Motor neuron (in vitro differentiated cells): ENCODE results near the gene EIF1. TPM values are rescaled to one million over a fixed set of nuclear protein-coding genes. Genes with fewer than 3 reads are reported as not detected.
A peak's percentile ranks its signal among the peaks of the same experiment; 100 is the strongest.
"Not testable (repeated sequence)": the region's sequence is repeated elsewhere in the genome, so short reads cannot be mapped to it uniquely, and the experiment has no call there.

Experiments used
- ATAC-seq, 8 experiments: fragments of 200-7000 bp; cut with Tn5 transposase; replicated peaks in 6 of 8; 2 replicates each; pipeline ENCODE4 v1.8.0; 2021; ENCODE audit warnings: mild to moderate bottlenecking in 8 of 8, moderate library complexity in 8 of 8
- H3K27ac ChIP-seq, 2 donors: fragments of 250-450 bp; sonication (Bioruptor Pico); 2 replicates each; pipeline ENCODE4 v1.9.0; 2021; ENCODE audit warnings: antibody characterized with exemption in 2 of 2, mild to moderate bottlenecking in 2 of 2, moderate library complexity in 1 of 2
- H3K4me1 ChIP-seq, 2 donors: fragments of 250-450 bp; sonication (Bioruptor Pico); replicated peaks in 1 of 2; 2 replicates each; pipeline ENCODE4 v1.6.1; 2021; ENCODE audit warnings: antibody characterized with exemption in 2 of 2, mild to moderate bottlenecking in 2 of 2, moderate library complexity in 1 of 2
- H3K4me3 ChIP-seq, 5 donors: fragments of 250-450 bp; sonication (Bioruptor Pico); 2 replicates each; pipeline ENCODE4 v1.9.0; 2021; ENCODE audit warnings: antibody characterized with exemption in 5 of 5, mild to moderate bottlenecking in 5 of 5, moderate library complexity in 4 of 5
- WGBS, 10 experiments: fragments of 450-650 bp; shearing (Covaris generic); methylation state at CpG; one replicate each; pipeline ENCODE4 v1.0.0; 2022; 5-methylcytosine and 5-hydroxymethylcytosine counted together
- in situ Hi-C, 9 experiments: fragments of 400-800 bp; cut with MboI; loops; one replicate each; pipeline ENCODE4 v1.15.0; 2021; ENCODE audit warnings: low sequenced_read_pairs in 9 of 9, low pct_unique_long_range_greater_than_20kb in 2 of 9; ENCODE audit not compliant: unreplicated experiment in 9 of 9
- total RNA-seq, 8 experiments: library from RNA; unstranded; fragments of 300-600 nt; gene quantifications; 2 replicates each; pipeline versions ENCODE4 v1.2.3 to v1.2.4, GENCODE V29; 2022

Gene EIF1
- total RNA-seq = 100 to 1,000 TPM; 160 to 776 (median 444) TPM

DNA sequence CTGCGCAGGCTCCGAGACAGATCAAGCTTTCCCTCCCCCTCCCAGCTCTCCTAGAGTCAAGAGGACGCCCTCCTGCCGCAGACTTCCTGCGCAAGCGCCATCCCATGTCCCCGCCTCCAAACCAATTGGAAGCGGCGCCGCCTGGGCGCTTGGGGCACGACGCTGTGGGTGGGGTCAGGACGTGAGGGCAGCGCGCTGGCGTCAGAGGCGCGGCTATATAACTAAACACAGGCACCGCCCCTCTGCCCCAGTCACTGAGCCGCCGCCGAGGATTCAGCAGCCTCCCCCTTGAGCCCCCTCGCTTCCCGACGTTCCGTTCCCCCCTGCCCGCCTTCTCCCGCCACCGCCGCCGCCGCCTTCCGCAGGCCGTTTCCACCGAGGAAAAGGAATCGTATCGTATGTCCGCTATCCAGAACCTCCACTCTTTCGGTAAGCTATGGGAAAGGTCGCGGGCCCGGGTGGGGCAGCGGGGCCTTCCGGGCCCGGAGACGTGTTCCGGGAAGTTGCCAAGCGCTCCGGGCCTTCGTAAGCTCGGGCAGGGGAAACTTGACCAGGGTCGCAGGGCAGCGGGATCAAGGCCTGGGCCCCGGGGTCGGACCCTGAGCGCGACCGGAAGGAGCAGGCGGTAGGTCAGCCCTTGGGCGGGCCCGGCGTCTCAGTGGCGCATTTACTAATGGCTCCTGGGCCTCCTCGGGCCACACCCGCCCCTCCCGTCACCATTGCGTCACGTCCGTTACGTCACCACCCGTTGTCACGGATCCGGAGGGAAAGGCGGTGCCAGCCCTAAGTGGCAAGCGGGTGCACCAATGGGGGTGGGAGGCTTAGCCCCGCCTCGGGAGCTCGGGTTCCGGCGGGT is at the start of gene EIF1:
TSS of gene EIF1 (plus strand) at position 245 of the 856 bp plus-strand sequence. CDS start at position 399, 154 bp downstream.
- H3K4me3 ChIP-seq = peak within 1 kb of the TSS; percentile 78 to 96 (median 89)
- peak within 1 kb of the TSS; percentile 97 to 98 for H3K27ac ChIP-seq
- 0 to 4% (median 0%) methylated on average over 3 to 16 of the region's 81 CpGs; no CpG with 5 or more reads in 5 of the 10 experiments for WGBS, 10 experiments
- peak; percentile 40 to 84 (median 79) for ATAC-seq
- in situ Hi-C loops = no loop called here
- H3K4me1 ChIP-seq = peaks cover 16% of the 10 kb centered on the region in 2 donors

DNA sequence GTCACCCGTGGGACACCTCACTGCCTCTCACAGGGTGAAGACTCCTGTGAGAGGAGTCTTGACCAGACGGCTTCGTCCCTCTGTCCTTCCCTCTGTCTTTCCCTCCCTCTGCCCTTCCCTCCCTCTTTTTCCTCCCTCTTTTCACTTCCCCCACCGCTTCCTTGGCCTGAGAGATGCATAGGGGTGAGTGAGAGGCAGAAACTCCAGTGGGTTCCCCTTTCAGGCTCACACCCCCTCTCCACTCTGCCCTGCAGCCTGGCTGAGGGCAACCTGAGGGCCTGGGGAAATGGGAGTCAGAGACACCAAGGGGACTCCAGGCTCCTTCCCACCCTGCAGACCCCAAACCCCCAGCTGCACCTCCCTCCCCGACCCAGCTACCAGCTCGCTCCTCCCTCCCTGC is 49.7 kb upstream of the EIF1 start:
- Histone ChIP-seq H3K4me1 (no peaks in the 10 kb centered on the region), H3K27ac (no peak overlapping the region), H3K4me3 (no peak overlapping the region)
- no peak for ATAC-seq
- in situ Hi-C loops = no loop called here
- no CpG with 5 or more reads among the region's 6 CpGs for WGBS, 10 experiments

DNA sequence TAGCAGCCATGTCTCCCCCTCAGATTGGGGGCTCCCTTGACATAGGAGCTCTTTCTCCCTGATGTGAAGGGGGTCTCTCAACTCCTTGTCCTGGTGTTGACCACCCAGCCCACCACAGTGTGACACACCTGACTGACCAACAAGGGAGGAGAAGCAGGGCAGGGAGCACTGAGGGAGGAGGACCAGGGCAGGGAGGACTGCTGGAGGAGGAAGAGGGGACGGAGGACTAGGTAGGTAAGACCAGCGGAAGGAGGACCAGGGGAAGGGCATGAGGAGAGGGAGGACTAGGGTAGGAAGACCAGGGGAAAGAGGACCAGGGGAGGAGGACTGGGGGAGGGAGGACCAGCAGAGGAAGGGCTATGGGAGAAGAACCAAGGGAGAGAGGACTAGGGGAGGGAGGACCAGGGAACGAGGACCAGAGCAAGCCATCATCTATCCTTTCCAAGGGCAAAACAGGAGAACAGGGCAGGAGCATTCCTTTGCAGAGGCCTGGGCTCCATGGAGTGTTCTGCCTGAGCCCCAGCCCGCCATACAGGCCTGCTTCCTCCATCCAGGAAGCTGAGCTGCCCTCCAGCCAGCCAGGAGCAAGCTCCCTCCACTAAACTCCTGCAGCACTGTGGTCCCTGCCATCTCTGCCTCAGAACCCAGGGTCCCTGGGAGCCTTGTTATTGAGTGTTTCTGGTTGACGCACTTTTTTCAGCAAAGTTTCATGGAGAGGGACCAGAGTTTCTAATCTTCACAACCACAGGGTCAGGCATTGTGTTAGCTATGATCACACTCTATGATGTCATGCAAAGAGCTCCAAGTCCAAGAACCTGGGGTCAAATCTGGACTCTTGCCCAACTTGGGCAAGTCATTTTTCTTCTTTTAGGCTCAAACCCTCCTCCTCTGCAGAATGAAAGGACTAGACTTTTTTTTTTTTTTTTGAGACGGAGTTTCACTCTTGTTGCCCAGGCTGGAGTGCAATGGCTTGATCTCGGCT is 48.9 kb upstream of the EIF1 start:
- Histone ChIP-seq H3K4me1 (no peaks in the 10 kb centered on the region), H3K27ac (no peak overlapping the region), H3K4me3 (no peak overlapping the region)
- ATAC-seq = no peak
- in situ Hi-C loops = loop anchor here in 1 of 9 experiments (10.0 kb wide), 1 partner anchor 85 kb away; no protein-coding TSS in a partner anchor
- 20 to 100% (median 90%) methylated on average over 1 to 5 of the region's 7 CpGs; no CpG with 5 or more reads in 3 of the 10 experiments for WGBS, 10 experiments

DNA sequence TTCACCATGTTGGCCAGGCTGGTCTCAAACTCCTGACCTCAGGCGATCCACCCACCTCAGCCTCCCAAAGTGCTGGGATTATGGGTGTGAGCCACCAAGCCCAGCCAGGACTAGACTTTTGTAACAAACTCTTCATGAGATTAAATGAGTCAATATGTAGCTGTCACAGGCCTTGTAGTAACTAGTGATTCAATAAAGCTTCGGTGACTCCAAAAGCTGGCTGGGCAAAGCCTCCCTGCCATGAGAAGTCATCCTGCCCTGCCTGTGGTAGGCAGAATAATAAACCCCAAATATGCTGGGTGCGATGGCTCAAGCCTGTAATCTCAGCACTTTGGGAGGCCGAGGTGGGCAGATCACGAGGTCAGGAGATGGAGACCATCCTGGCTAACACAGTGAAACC is 48.1 kb upstream of the EIF1 start:
- not testable (repeated sequence) for H3K4me1 ChIP-seq, H3K27ac ChIP-seq, ATAC-seq, H3K4me3 ChIP-seq
- WGBS, 10 experiments = 40 to 100% (median 100%) methylated on average over 1 to 3 of the region's 5 CpGs; no CpG with 5 or more reads in 5 of the 10 experiments
- in situ Hi-C loops = loop anchor here in 1 of 9 experiments (10.0 kb wide), 1 partner anchor 86 kb away; no protein-coding TSS in a partner anchor

DNA sequence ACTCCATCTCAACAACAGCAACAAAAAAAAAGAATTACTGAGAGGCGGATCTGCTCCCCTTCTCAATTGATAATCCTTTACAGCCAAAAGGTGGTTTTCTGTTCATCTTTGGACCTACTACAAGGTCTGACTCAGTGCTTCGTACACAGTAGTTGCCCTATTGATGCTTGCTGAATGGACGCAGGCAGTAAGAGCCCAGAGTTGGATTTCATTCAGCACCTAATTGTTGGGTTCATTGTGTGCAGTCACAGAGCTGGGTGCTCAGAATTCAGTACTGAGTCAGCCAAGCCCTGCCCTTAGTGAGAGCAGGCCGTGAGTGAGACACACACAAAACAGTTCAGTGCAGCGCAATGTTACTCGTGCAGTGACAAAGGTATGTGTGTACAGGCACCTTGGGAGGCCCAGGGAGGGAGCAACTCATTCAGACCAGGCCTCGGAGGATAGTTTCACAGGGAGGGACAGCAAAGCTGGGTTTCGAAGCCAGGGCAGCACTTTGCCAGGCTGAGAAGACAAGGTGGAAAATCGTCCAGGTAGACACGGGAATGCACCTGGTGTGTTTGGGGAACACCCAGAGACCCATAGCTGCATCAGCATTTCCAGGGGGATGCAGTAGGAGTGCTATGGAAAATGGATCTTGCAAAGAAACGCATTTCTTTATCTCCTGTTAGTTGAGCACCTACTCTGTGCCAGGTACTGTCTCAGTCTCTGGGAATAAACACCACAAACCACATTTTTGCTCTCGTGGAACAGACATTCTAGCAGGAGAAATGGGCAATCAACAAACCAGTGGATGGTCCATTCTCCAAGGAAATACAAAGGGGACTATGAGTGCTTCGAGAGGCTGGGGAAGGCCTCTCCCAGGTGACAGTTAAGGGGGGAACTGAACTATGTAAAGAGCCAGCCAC is 46.2 kb upstream of the EIF1 start:
- Histone ChIP-seq H3K4me1 (no peaks in the 10 kb centered on the region), H3K27ac (no peak overlapping the region), H3K4me3 (no peak overlapping the region)
- 60 to 89% (median 80%) methylated on average over 1 to 9 of the region's 13 CpGs; no CpG with 5 or more reads in 1 of the 10 experiments for WGBS, 10 experiments
- no peak for ATAC-seq
- in situ Hi-C loops = loop anchor here in 1 of 9 experiments (10.0 kb wide), 1 partner anchor 88 kb away; no protein-coding TSS in a partner anchor

DNA sequence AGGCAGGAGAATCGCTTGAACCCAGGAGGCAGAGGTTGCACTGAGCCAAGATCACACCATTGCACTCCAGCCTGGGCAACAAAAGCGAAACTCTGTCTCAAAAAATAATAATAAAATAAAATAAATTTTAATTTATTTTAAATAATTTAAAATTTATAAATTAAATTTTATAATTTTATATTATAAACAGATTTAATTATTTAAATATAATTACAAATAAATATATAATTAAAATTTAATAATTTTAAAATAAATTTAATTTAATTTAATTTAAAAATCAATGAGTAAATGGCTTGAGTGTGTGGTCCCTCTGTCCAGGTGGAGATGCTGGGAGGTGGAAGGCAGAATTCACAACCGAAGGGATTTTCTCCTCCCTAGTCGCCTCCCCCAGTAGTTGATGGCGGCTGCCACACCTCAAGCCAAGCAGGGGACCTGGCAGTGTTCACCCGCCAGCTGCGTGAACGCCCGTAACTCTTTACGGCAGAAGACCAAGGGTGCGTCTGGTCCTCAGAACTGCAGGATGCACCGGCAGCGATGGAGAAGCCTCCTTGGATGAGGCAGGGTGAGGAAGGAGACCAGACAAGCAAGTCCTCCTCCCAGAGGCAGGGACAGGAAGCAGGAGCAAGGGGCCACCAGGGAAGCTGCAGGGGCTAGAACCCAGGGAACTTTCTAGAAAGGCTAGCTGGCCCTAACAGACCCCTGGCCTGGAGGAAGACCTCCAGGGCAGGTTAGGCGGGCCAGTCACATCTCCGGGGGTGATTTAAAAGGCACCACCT is 41.5 kb upstream of the EIF1 start:
- ATAC-seq = no peak
- in situ Hi-C loops = loop anchor here in 1 of 9 experiments (10.0 kb wide), 1 partner anchor 92 kb away; no protein-coding TSS in a partner anchor

DNA sequence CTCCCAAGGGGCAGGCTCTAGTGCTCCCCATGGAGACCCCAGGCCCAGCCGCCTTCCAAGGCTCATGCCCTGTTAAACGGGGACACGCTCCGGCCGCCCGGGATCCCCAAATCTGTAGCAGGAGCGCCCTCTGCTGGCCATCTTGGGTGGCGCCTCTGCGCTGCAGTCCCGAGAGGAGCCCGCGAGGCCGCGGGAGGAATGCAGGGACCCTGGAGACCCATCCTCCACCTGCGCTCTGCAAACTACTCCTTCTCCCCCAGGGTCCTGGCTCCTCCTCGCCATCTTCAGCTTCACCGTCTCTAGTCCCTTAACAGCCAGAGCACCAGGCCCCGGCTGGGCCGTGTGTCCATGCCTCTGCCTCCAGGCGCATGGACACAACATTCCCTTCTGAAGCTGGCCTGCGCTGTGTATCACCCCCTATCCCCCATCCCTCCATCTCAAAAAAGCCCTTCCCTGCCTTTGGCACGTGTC is 40.7 kb upstream of the EIF1 start:
- WGBS, 10 experiments = 1 to 23% (median 12%) methylated on average over 2 to 12 of the region's 22 CpGs; no CpG with 5 or more reads in 6 of the 10 experiments
- Histone ChIP-seq H3K4me1 (no peaks in the 10 kb centered on the region), H3K4me3 (peak overlapping the region in 2 of 5 donors; percentile 3 to 10), H3K27ac (no peak overlapping the region)
- in situ Hi-C loops = loop anchor here in 1 of 9 experiments (10.0 kb wide), 1 partner anchor 93 kb away; no protein-coding TSS in a partner anchor
- ATAC-seq = peak; percentile 68 to 84 (median 80)

More for the DNA sequence above, 41.5 kb upstream of the EIF1 start:
- Histone ChIP-seq H3K4me3 (no peak overlapping the region), H3K27ac (no peak overlapping the region), H3K4me1 (no peaks in the 10 kb centered on the region)
- WGBS, 10 experiments = 74 to 100% (median 93%) methylated on average over 2 to 12 of the region's 15 CpGs

DNA sequence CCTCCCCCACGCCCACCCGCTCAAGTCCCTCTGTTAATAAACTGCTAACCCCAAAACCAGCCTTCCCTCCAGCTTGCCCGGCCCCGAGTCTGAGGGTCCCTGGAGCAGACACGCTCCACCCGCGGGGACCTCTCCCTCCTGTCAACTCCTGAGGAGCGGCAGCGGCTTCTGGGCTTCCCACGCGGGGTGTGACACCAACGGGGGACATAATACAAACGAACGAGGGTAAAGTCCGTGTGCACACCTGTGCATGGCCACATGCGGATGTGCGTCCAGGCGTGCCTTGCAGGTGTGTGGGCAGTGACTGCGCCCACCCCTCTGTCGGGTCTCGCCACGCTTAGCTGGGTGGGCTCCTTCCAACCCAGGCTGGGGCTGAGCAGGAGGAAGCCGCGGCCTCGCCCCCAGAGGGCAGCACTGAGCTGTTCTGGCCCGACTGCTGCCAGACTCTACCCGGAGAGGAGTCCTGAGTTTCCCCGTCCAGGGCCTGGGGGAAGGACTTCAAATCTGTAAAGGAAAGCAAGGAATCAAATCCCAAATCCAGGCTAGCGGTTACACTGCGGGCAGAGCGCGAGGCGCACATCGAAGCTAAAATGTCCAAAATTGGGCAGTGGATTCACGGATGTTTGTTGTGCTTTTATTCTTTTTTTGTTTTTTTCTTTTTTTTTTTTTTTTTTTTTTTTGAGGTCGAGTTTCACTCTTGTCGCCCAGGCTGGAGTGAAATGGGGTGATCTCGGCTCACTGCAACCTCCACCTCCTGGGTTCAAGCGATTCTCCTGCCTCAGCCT is 40.1 kb upstream of the EIF1 start:
- in situ Hi-C loops = loop anchor here in 1 of 9 experiments (10.0 kb wide), 1 partner anchor 94 kb away; no protein-coding TSS in a partner anchor
- ATAC-seq = peak; percentile 77 to 90 (median 80)
- 0 to 52% (median 18%) methylated on average over 2 to 14 of the region's 39 CpGs; no CpG with 5 or more reads in 1 of the 10 experiments for WGBS, 10 experiments
- H3K4me1 ChIP-seq = no peaks in the 10 kb centered on the region
- peak overlapping the region in 2 of 5 donors; percentile 3 to 15 for H3K4me3 ChIP-seq
- H3K27ac ChIP-seq = no peak overlapping the region

DNA sequence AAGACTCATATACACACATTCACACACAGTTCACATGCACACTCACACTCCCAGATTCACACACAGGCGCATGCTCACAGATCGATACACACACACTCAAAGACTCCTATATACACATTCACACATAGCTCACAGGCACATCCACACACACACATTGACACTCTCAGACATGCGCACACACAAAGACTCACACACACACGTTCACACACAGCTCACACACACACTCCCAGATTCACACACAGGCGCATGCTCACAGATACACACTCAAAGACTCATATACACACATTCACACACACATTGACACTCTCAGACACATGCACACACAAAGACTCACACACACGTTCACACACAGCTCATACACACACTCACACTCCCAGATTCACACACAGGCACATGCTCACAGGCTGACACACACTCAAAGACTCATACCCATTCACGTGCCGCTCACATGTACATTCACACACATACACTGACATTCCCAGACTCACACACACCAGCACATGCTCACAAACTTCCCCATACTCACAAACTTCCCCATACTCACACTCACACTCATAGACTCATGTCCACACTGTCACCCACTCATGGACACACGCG is 38.7 kb upstream of the EIF1 start:
- Histone ChIP-seq H3K4me1 (peaks cover 0 to 1% of the 10 kb centered on the region in 2 donors), H3K27ac (no peak overlapping the region), H3K4me3 (no peak overlapping the region)
- ATAC-seq = no peak
- in situ Hi-C loops = loop anchor here (10.0 to 25.0 kb wide), 7 partner anchors 88 to 1038 kb away; partner anchors contain the start of genes KRT10 (in 3 of the 9), KRT9 (in 2 of the 9) and KRT12 (in 1 of the 9)
- WGBS, 10 experiments = 75 to 100% (median 94%) methylated on average over 2 to 9 of the region's 10 CpGs; no CpG with 5 or more reads in 2 of the 10 experiments
